ENCODE measurements around the gene SPATS1. TPM values are rescaled to one million over a fixed set of nuclear protein-coding genes. Genes with fewer than 3 reads are reported as not detected.

The SPATS1 gene
- total and polyA plus RNA-seq, 4 experiments from 2014 or later = not detected

DNA sequence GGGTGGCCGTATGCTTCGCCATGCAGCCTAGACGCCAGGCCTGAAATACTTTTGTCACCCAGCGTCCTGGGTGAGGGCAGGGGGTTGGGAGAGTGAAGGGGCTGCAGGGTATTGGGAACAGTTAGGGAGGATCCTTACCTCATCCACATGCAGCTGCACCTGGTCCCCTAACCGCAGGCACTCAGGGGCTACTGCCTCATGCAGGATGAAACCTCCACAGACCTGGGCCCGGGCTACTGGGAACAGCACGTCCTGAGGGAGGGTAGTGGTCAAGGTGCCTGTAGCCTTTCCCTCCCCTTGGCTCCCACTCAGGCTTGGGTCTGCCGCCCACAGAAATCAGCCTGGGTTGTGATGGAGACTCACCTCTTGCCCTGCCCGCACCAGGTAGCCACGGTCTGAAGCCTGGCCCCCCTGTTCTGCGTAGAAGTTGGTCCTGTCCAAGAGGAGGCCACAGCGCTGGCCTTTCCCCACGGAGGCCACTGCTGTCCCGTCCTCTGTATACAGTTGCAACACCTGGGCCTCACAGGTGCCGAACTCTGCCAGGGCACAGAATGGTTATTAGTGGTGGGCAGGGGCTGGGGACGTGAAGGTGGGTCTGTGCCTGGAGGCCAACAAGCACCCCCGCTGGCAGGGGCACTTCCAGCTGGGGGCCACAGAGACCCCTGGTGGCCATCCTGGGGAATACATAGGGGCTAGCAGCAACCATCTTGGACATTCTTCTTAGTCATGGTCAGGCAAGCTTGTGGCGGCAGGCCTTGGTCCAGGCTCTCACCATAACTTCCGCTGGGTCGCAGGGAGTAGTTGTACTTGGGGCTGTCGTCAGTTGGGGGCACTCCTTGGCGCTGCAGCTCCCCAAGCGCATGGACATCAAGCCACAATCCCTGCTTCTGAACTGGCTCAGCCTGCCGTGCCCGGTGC lies 37.9 kb upstream of the SPATS1 start:
- POLR2A ChIA-PET (ENCODE audit: partially characterized antibody) = interaction anchor here (0.9 to 2.2 kb wide), 4 partner anchors 8 to 58 kb away, joined by 3 to 8 read pairs (median 5); partner anchors contain the start of gene HSP90AB1
- peaks cover 36% of the 10 kb centered on the region for H3K36me3 ChIP-seq (ENCODE audit: insufficient read depth, low read length)
- H3K36me3 Mint-ChIP-seq = peaks cover 47 to 73% of the 10 kb centered on the region in 2 donors

DNA sequence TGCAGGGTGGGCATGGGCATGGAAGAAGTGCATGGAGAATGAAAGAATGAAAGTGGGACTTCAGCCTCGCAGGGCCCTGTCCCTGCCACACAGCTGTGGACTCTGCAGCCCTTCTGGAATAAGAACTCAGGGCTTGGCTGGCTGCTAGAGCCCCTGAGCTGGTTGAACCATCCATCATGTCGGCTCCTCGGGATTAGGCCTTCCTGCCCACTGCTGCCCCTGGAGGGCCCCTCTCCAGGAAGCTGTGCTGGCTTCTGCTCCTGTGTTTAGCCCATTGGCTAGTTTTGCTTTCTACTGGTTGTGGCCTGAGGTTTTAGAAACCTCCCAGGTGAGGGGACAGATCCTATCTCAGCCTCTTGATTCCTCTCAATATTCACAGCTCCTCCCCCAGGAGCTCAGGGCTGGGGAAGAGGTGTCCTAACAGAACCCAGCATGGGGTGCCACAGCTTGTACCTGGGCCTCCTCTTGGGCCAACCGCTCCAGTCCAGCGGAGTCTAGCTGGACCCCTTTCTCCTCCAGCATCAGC lies 37.2 kb upstream of the SPATS1 start:
- ChIA-PET POLR2A (ENCODE audit: partially characterized antibody) (interaction anchor here (0.9 to 1.2 kb wide), 3 partner anchors 9 to 37 kb away, joined by 3 to 5 read pairs (median 5); no protein-coding TSS in a partner anchor), CTCF (ENCODE audit: partially characterized antibody) (interaction anchor here (1.1 to 6.1 kb wide), 9 partner anchors 9 to 73 kb away, joined by 3 to 63 read pairs (median 5); partner anchors contain the start of genes SLC35B2 and TMEM151B)
- Histone ChIP-seq H3K9me3 (ENCODE audit: control insufficient read depth in 1 of 2, low read length in 2 of 2) (no peaks in the 10 kb centered on the region), H3K27ac (ENCODE audit: low read depth, low read length) (no peak overlapping the region), H3K4me1 (ENCODE audit: insufficient read depth, low read length) (no peaks in the 10 kb centered on the region), H3K36me3 (ENCODE audit: insufficient read depth, low read length) (peaks cover 43% of the 10 kb centered on the region), H3K4me3 (ENCODE audit: low read length in 2 of 2) (no peak overlapping the region), H3K27me3 (ENCODE audit: insufficient read depth, low read length) (no peaks in the 10 kb centered on the region)
- H3K36me3 Mint-ChIP-seq = peaks cover 51 to 76% of the 10 kb centered on the region in 2 donors
- peak overlapping the region in 1 of 7 donors; percentile 40 for H3K27ac Mint-ChIP-seq
- intact Hi-C loops (cut with micrococcal nuclease) = loop anchor here (2.0 kb wide), 1 partner anchor 132 kb away; no protein-coding TSS in a partner anchor
- DNase-seq = no peak
- peaks cover 0 to 8% (median 3%) of the 10 kb centered on the region in 4 donors for H3K4me1 Mint-ChIP-seq
- no peaks in the 10 kb centered on the region for H3K9me3 Mint-ChIP-seq
- H3K27me3 Mint-ChIP-seq = no peaks in the 10 kb centered on the region
- no peak overlapping the region for H3K4me3 Mint-ChIP-seq

More for the DNA sequence above, 37.9 kb upstream of the SPATS1 start:
- DNase-seq = peak in 4 of 5 donors; percentile 30 to 37 (median 36)
- peak overlapping the region in 2 of 7 donors; percentile 40 to 43 for H3K27ac Mint-ChIP-seq
- intact Hi-C loops (cut with micrococcal nuclease) = loop anchor here (1.0 to 2.0 kb wide), 3 partner anchors 36 to 208 kb away; no protein-coding TSS in a partner anchor
- Histone ChIP-seq H3K4me3 (ENCODE audit: low read length in 2 of 2) (no peak overlapping the region), H3K4me1 (ENCODE audit: insufficient read depth, low read length) (no peaks in the 10 kb centered on the region), H3K9me3 (ENCODE audit: control insufficient read depth in 1 of 2, low read length in 2 of 2) (no peaks in the 10 kb centered on the region), H3K27ac (ENCODE audit: low read depth, low read length) (no peak overlapping the region), H3K27me3 (ENCODE audit: insufficient read depth, low read length) (no peaks in the 10 kb centered on the region)
- H3K9me3 Mint-ChIP-seq = no peaks in the 10 kb centered on the region
- no peaks in the 10 kb centered on the region for H3K27me3 Mint-ChIP-seq
- CTCF ChIA-PET (ENCODE audit: partially characterized antibody) = interaction anchor here (1.1 to 6.1 kb wide), 9 partner anchors 9 to 73 kb away, joined by 3 to 63 read pairs (median 5); partner anchors contain the start of genes SLC35B2 and TMEM151B
- peaks cover 0 to under 1% (median 0%) of the 10 kb centered on the region in 4 donors for H3K4me1 Mint-ChIP-seq
- H3K4me3 Mint-ChIP-seq = no peak overlapping the region

DNA sequence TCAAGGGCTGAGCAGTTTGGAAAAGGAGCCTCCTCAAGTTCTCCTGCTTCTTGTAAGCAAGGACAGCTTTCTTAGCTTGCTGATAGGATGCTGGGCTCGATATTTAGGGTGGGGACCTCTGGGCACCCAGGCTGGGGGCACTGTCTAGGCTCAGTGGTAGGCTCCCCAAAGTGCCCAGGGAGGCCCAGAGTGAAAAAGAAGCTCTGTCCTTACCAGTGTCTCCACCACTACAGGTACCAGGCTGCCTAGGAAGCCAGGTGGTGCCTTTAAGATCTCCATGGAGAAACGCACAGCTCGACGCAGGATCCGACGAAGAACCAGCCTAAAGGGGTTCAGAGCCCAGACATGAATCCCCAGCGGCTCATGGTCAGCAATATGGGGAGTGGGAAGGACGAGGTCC lies 35.7 kb upstream of the SPATS1 start:
- peak overlapping the region in 1 of 7 donors; percentile 41 for H3K27ac Mint-ChIP-seq
- DNase-seq = no peak
- intact Hi-C loops (cut with micrococcal nuclease) = no loop called here
- no peaks in the 10 kb centered on the region for H3K27me3 ChIP-seq (ENCODE audit: insufficient read depth, low read length)
- CTCF ChIA-PET (ENCODE audit: partially characterized antibody) = interaction anchor here (1.4 to 6.1 kb wide), 3 partner anchors 8 to 39 kb away, joined by 4 to 63 read pairs (median 12); partner anchors contain the start of gene TMEM151B
- H3K4me3 ChIP-seq (ENCODE audit: low read length in 2 of 2) = no peak overlapping the region
- no peak overlapping the region for H3K27ac ChIP-seq (ENCODE audit: low read depth, low read length)
- no peaks in the 10 kb centered on the region for H3K9me3 Mint-ChIP-seq
- H3K4me3 Mint-ChIP-seq = no peak overlapping the region
- H3K36me3 ChIP-seq (ENCODE audit: insufficient read depth, low read length) = peaks cover 56% of the 10 kb centered on the region
- POLR2A ChIA-PET (ENCODE audit: partially characterized antibody) = no interaction called here
- peaks cover under 1% of the 10 kb centered on the region for H3K4me1 ChIP-seq (ENCODE audit: insufficient read depth, low read length)
- peaks cover 0 to 10% (median 5%) of the 10 kb centered on the region in 4 donors for H3K4me1 Mint-ChIP-seq
- H3K9me3 ChIP-seq (ENCODE audit: control insufficient read depth in 1 of 2, low read length in 2 of 2) = no peaks in the 10 kb centered on the region
- H3K36me3 Mint-ChIP-seq = peaks cover 50 to 77% of the 10 kb centered on the region in 2 donors
- no peaks in the 10 kb centered on the region for H3K27me3 Mint-ChIP-seq

DNA sequence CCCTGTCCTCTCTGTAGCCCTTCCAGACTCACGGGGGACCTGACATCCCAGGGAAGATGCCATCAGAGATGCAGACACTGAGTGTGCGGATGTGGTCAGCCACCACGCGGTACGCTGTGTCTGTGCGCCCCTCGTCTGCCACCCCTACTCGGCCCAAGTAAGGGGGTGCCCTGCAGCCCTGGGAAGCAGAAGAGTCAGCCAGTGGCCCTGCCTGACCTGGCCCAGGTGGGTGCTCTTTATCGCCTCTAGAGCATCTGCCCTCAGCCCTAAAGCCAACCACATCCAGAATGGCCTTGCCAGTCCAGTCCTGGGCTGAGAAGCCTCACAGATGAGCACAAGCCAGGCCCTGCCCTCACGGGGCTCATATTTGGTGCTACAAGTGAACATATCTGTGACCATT lies 35.2 kb upstream of the SPATS1 start:
- Mint-ChIP-seq H3K27me3 (no peaks in the 10 kb centered on the region), H3K36me3 (peaks cover 46 to 73% of the 10 kb centered on the region in 2 donors), H3K9me3 (no peaks in the 10 kb centered on the region), H3K4me1 (peaks cover 3 to 15% (median 10%) of the 10 kb centered on the region in 4 donors), H3K4me3 (no peak overlapping the region), H3K27ac (no peak overlapping the region)
- DNase-seq = no peak
- Histone ChIP-seq H3K4me1 (ENCODE audit: insufficient read depth, low read length) (peaks cover 5% of the 10 kb centered on the region), H3K4me3 (ENCODE audit: low read length in 2 of 2) (no peak overlapping the region), H3K36me3 (ENCODE audit: insufficient read depth, low read length) (peaks cover 50% of the 10 kb centered on the region), H3K27me3 (ENCODE audit: insufficient read depth, low read length) (no peaks in the 10 kb centered on the region), H3K9me3 (ENCODE audit: control insufficient read depth in 1 of 2, low read length in 2 of 2) (no peaks in the 10 kb centered on the region), H3K27ac (ENCODE audit: low read depth, low read length) (no peak overlapping the region)
- POLR2A ChIA-PET (ENCODE audit: partially characterized antibody) = no interaction called here
- intact Hi-C loops (cut with micrococcal nuclease) = no loop called here
- CTCF ChIA-PET (ENCODE audit: partially characterized antibody) = interaction anchor here (1.2 to 6.1 kb wide), 3 partner anchors 8 to 50 kb away, joined by 3 to 63 read pairs (median 4); partner anchors contain the start of genes SLC35B2 and TMEM151B

DNA sequence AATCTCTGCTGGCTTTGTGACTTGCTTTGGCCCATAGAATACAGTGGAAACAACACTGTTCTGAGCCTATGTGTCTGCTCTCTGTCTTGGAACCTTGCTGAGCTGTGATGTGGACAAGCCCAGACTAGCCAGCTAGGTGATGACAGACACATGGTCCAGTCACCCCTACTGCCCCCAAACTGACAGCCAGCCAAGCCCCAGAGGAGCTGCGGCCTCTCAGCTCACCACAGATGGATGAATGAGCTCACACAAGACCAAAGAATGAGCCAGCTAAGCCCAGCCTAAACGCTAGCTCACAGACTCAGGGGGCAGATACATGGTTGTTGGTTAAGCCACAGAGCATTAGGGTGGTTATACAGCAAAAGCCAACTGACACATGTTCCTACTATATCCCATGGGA lies 33.4 kb upstream of the SPATS1 start:
- no peaks in the 10 kb centered on the region for H3K9me3 ChIP-seq (ENCODE audit: control insufficient read depth in 1 of 2, low read length in 2 of 2)
- no peak overlapping the region for H3K4me3 ChIP-seq (ENCODE audit: low read length in 2 of 2)
- intact Hi-C loops (cut with micrococcal nuclease) = no loop called here
- ChIA-PET CTCF (ENCODE audit: partially characterized antibody) (interaction anchor here (1.1 kb wide), 1 partner anchor 42 kb away, joined by 5 read pairs; no protein-coding TSS in a partner anchor), POLR2A (ENCODE audit: partially characterized antibody) (no interaction called here)
- no peaks in the 10 kb centered on the region for H3K27me3 ChIP-seq (ENCODE audit: insufficient read depth, low read length)
- H3K36me3 Mint-ChIP-seq = peaks cover 35 to 64% of the 10 kb centered on the region in 2 donors
- H3K4me3 Mint-ChIP-seq = peak overlapping the region in 1 of 8 donors; percentile 21
- peaks cover 5 to 30% (median 20%) of the 10 kb centered on the region in 4 donors for H3K4me1 Mint-ChIP-seq
- peaks cover 43% of the 10 kb centered on the region for H3K36me3 ChIP-seq (ENCODE audit: insufficient read depth, low read length)
- H3K27me3 Mint-ChIP-seq = no peaks in the 10 kb centered on the region
- H3K27ac ChIP-seq (ENCODE audit: low read depth, low read length) = no peak overlapping the region
- DNase-seq = no peak
- H3K9me3 Mint-ChIP-seq = no peaks in the 10 kb centered on the region
- H3K4me1 ChIP-seq (ENCODE audit: insufficient read depth, low read length) = peaks cover 11% of the 10 kb centered on the region
- no peak overlapping the region for H3K27ac Mint-ChIP-seq

DNA sequence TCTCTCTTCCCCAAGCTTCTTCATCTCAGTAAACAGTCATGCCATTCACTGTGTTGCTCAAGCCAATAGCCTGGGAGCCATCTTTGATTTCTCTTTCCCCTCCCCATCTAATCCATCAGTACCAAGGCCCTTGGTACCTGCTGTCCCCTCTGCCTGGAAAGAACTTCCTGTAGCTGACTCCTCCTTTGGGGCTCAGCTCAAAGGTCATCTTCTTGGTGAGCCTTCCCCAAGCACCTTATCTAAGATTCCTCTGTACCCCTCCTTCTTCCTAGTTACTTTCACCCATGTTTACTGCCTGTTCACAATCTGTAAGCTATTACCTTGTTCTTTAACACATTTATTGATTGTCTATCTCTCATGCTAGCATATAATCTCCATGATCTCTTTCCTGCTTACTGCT lies 32.8 kb upstream of the SPATS1 start:
- Mint-ChIP-seq H3K27me3 (no peaks in the 10 kb centered on the region), H3K9me3 (no peaks in the 10 kb centered on the region), H3K4me1 (peaks cover 5 to 30% (median 20%) of the 10 kb centered on the region in 4 donors), H3K27ac (peak overlapping the region in 1 of 7 donors; percentile 13), H3K36me3 (peaks cover 35 to 62% of the 10 kb centered on the region in 2 donors), H3K4me3 (no peak overlapping the region)
- no peak overlapping the region for H3K27ac ChIP-seq (ENCODE audit: low read depth, low read length)
- POLR2A ChIA-PET (ENCODE audit: partially characterized antibody) = no interaction called here
- intact Hi-C loops (cut with micrococcal nuclease) = no loop called here
- no peak overlapping the region for H3K4me3 ChIP-seq (ENCODE audit: low read length in 2 of 2)
- CTCF ChIA-PET (ENCODE audit: partially characterized antibody) = interaction anchor here (1.1 kb wide), 1 partner anchor 43 kb away, joined by 5 read pairs; no protein-coding TSS in a partner anchor
- H3K36me3 ChIP-seq (ENCODE audit: insufficient read depth, low read length) = peaks cover 38% of the 10 kb centered on the region
- DNase-seq = no peak
- H3K27me3 ChIP-seq (ENCODE audit: insufficient read depth, low read length) = no peaks in the 10 kb centered on the region
- H3K9me3 ChIP-seq (ENCODE audit: control insufficient read depth in 1 of 2, low read length in 2 of 2) = no peaks in the 10 kb centered on the region
- peaks cover 11% of the 10 kb centered on the region for H3K4me1 ChIP-seq (ENCODE audit: insufficient read depth, low read length)

Measured in CD4-positive, alpha-beta memory T cell (primary cell).